Colonic mucosa (tissue), 4 donors: ENCODE results near the gene DES. TPM values are rescaled to one million over a fixed set of nuclear protein-coding genes. Genes with fewer than 3 reads are reported as not detected.

Source experiments
- DNase-seq: peaks from one replicate; pipeline ENCODE4 v3.0.0-alpha.2; 2020
- H3K27ac ChIP-seq: fragments of 200-600 bp; one replicate; pipeline ENCODE4 v1.8.0; 2021
- H3K27me3 ChIP-seq: fragments of 200-600 bp; one replicate; pipeline ENCODE4 v1.8.0; 2021
- H3K36me3 ChIP-seq: fragments of 200-600 bp; one replicate; pipeline ENCODE4 v1.8.0; 2021
- H3K4me1 ChIP-seq: fragments of 200-600 bp; one replicate; pipeline ENCODE4 v1.8.0; 2021; ENCODE audit warnings: mild to moderate bottlenecking
- H3K4me3 ChIP-seq: fragments of 200-600 bp; one replicate; pipeline ENCODE4 v1.8.0; 2021
- H3K9ac ChIP-seq, 2 donors: one replicate each; pipeline ENCODE4 v1.7.0; 2013; ENCODE audit warnings: control low read depth in 2 of 2, low read depth in 2 of 2, low read length in 2 of 2
- H3K9me3 ChIP-seq: fragments of 200-600 bp; one replicate; pipeline ENCODE4 v1.8.0; 2021
- intact Hi-C: fragments of 100-400 bp; cut with DNase I; formaldehyde crosslinking; loops from one replicate; pipeline ENCODE4 v1.14.1; 2022
- total RNA-seq, 2 donors: library from RNA; stranded (reverse); fragmentation: NEBNext Ultra II Directional in 1 of 2; extraction: Animal tissue kit (Norgen Biotek cat#: 25700) in 1 of 2; gene quantifications; one replicate each; pipeline ENCODE4 v1.2.1, GENCODE V29; 2021
- TF ChIP-seq, protein P1 (sequence below): fragments of 200-600 bp; IDR thresholded peaks from one replicate; pipeline ENCODE4 v1.8.0; 2022; ENCODE audit warnings: antibody characterized with exemption, mild to moderate bottlenecking
- donor health status: healthy.
- donor health status: DM: no; HTN: no; CAD: no.
- donor health status: DM: no; HTN: no; CAD: no.

Gene DES
- total RNA-seq, 2 donors from 2014 or later: 24.0 to 917 TPM

DNA sequence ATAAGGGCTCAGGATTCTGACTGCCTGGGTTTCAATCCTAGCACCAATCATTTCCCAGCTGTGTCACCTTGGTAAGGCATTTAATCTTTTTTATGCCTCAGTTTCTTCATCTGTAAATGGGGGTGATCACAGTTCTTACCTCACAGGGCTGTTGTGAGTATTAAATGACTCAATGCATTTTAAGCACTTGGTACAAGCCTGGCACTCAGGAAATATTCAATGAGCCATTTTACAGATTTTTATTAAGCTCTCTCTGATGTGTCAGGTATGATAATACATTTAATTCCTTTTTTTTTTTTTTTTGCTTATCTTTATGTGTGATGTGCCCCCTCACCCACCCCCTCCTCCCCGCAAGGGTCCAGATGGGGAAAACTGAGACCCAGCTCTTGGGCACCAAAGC is 28.5 kb downstream of the DES start:
- intact Hi-C loops: no loop called here
- DNase-seq: no peak
- no peaks in the 10 kb centered on the region for H3K9me3 ChIP-seq
- TF ChIP-seq, protein P1, sequence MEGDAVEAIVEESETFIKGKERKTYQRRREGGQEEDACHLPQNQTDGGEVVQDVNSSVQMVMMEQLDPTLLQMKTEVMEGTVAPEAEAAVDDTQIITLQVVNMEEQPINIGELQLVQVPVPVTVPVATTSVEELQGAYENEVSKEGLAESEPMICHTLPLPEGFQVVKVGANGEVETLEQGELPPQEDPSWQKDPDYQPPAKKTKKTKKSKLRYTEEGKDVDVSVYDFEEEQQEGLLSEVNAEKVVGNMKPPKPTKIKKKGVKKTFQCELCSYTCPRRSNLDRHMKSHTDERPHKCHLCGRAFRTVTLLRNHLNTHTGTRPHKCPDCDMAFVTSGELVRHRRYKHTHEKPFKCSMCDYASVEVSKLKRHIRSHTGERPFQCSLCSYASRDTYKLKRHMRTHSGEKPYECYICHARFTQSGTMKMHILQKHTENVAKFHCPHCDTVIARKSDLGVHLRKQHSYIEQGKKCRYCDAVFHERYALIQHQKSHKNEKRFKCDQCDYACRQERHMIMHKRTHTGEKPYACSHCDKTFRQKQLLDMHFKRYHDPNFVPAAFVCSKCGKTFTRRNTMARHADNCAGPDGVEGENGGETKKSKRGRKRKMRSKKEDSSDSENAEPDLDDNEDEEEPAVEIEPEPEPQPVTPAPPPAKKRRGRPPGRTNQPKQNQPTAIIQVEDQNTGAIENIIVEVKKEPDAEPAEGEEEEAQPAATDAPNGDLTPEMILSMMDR: no peak
- H3K4me3 ChIP-seq: no peak overlapping the region
- no peak overlapping the region for H3K27ac ChIP-seq
- peaks cover 40% of the 10 kb centered on the region for H3K27me3 ChIP-seq
- H3K4me1 ChIP-seq: no peaks in the 10 kb centered on the region
- no peak overlapping the region for H3K9ac ChIP-seq
- no peaks in the 10 kb centered on the region for H3K36me3 ChIP-seq

DNA sequence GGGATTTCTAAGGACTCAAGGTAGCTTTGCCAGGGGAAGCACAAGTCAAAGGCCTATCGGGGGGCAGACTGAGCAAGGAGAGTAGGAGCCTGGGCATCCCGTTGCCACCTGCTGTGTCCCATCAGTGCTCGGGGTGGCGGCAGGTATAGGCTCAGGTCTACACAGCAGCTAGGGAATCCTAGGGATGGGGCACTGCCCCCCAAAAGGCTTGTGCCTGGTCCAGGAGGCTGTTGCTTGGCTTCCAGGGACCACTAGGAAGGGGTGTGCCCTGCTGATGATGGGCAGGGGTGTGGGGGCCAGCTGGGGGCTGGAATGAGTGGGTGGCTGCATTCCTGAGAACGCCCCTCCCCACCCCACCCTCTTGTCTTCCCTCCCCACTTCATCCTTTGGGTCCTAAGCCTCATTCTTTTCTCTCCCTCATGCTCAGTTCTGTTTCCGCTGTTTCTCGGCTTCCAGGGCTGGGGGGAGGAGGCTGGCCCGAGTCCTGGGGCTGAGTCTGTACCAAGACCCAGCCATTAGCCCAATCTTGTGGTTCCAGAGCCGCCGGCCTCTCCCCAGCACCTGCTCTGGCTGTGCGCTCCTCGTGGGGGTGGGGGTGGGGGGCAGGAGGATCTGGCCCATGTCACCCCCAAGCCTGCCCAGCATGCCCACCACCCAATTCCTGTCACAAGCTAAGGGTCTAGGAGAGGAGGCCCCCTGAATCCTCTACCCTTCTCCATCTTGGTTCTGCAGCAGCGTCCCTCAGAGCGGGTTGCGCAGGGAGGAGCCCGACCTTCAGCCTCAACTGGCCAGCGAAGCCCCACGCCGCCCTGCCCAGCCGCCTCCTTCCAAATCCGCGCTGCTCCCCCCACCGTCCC is 29.3 kb downstream of the DES start:
- Histone ChIP-seq H3K9ac (no peak overlapping the region), H3K4me3 (no peak overlapping the region), H3K9me3 (no peaks in the 10 kb centered on the region), H3K27me3 (peaks cover 33% of the 10 kb centered on the region), H3K36me3 (no peaks in the 10 kb centered on the region), H3K27ac (no peak overlapping the region), H3K4me1 (no peaks in the 10 kb centered on the region)
- intact Hi-C loops: no loop called here
- no peak for DNase-seq
- TF ChIP-seq, protein P1: no peak

DNA sequence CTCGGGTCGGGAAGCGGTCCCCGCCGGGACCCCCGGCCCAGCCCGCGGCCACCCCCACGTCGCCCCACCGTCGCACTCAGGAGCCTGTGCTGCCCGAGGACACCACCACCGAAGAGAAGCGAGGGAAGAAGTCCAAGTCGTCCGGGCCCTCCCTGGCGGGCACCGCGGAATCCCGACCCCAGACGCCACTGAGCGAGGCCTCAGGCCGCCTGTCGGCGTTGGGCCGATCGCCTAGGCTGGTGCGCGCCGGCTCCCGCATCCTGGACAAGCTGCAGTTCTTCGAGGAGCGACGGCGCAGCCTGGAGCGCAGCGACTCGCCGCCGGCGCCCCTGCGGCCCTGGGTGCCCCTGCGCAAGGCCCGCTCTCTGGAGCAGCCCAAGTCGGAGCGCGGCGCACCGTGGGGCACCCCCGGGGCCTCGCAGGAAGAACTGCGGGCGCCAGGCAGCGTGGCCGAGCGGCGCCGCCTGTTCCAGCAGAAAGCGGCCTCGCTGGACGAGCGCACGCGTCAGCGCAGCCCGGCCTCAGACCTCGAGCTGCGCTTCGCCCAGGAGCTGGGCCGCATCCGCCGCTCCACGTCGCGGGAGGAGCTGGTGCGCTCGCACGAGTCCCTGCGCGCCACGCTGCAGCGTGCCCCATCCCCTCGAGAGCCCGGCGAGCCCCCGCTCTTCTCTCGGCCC is 30.1 kb downstream of the DES start:
- Histone ChIP-seq H3K9ac (no peak overlapping the region), H3K27me3 (peaks cover 27% of the 10 kb centered on the region), H3K36me3 (no peaks in the 10 kb centered on the region), H3K4me3 (no peak overlapping the region), H3K4me1 (no peaks in the 10 kb centered on the region), H3K27ac (no peak overlapping the region), H3K9me3 (no peaks in the 10 kb centered on the region)
- no peak for DNase-seq
- intact Hi-C loops: no loop called here
- TF ChIP-seq, protein P1: no peak

DNA sequence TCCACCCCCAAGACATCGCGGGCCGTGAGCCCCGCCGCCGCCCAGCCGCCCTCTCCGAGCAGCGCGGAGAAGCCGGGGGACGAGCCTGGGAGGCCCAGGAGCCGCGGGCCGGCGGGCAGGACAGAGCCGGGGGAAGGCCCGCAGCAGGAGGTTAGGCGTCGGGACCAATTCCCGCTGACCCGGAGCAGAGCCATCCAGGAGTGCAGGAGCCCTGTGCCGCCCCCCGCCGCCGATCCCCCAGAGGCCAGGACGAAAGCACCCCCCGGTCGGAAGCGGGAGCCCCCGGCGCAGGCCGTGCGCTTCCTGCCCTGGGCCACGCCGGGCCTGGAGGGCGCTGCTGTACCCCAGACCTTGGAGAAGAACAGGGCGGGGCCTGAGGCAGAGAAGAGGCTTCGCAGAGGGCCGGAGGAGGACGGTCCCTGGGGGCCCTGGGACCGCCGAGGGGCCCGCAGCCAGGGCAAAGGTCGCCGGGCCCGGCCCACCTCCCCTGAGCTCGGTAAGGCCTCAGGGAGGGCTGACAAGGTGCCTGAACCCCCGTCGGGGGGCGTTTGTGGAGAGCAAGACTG is 30.7 kb downstream of the DES start:
- Histone ChIP-seq H3K4me3 (no peak overlapping the region), H3K36me3 (no peaks in the 10 kb centered on the region), H3K4me1 (no peaks in the 10 kb centered on the region), H3K27me3 (peaks cover 23% of the 10 kb centered on the region), H3K27ac (no peak overlapping the region), H3K9ac (no peak overlapping the region), H3K9me3 (no peaks in the 10 kb centered on the region)
- intact Hi-C loops: no loop called here
- DNase-seq: no peak
- TF ChIP-seq, protein P1: no peak

DNA sequence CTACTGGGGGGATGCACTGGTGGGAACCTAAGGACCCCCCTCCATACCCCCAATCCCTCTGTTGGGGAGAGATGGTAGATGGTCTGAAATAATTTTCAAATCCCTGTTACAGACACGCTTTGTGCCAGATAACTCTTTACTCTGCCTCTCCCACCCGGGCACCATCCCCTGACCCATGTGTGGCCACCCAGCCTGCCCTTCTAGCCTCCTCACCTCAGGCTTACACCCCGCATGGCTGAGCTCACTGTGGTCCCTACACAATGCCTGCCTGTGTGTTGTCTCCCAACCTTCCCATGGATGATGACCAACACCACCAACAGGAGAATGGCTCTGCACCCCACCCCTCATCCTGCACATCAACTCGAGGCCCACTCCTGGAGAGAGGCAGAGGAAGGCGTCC is 31.4 kb downstream of the DES start:
- intact Hi-C loops: no loop called here
- peaks cover 23% of the 10 kb centered on the region for H3K27me3 ChIP-seq

More for the DNA sequence above, 31.4 kb downstream of the DES start:
- DNase-seq: no peak
- TF ChIP-seq, protein P1: no peak
- Histone ChIP-seq H3K36me3 (no peaks in the 10 kb centered on the region), H3K4me1 (no peaks in the 10 kb centered on the region), H3K9me3 (no peaks in the 10 kb centered on the region), H3K27ac (no peak overlapping the region), H3K4me3 (no peak overlapping the region), H3K9ac (no peak overlapping the region)
